ENCODE measurements around the gene SLC23A1. TPM values are rescaled to one million over a fixed set of nuclear protein-coding genes. Genes with fewer than 3 reads are reported as not detected.

Gene SLC23A1
- total and polyA plus RNA-seq, 9 of the 15 experiments (the other 6 are each of a cell fraction or from before 2014, with no cell fraction given) = 0.03 to 0.20 (median 0.05) TPM; not detected in 5

DNA sequence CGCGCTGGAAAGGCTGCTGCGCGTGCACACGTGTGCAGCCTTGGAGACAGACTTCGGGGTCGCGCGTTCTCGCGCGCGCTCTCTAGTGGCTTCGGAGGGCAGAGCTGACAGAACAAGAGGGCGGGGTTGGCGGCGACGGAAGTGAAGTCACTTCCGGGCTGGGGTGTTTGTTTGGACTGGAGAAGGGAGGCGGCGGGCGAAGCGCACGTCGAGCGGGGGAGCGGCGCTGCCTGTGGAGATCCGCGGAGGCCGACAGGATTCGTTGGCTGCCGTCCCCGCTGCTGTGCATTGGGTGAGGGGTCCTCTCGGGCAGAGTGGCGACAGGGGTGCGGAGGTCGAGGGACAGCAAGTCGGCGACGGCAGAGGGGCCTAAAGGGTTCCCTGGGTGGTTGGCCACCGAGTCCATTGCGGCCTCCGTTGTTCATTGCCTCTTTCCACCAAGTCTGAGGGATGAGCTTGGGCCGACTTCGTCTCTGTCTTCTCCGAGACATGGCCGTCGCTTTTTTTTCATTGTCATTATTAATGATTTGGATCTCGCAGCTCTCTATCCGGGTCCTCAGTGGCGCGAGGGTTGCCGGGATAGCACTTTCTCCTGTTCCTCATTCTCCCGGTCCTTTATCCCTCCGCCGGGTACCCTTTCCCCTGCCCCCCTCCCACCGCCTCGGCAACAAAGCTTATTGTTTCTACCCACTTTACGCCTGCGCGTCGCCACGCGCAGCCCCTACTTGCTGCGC is 41.2 kb downstream of the SLC23A1 start, which contains the start of gene PAIP2 (continued):
- TF ChIP-seq, protein P1, sequence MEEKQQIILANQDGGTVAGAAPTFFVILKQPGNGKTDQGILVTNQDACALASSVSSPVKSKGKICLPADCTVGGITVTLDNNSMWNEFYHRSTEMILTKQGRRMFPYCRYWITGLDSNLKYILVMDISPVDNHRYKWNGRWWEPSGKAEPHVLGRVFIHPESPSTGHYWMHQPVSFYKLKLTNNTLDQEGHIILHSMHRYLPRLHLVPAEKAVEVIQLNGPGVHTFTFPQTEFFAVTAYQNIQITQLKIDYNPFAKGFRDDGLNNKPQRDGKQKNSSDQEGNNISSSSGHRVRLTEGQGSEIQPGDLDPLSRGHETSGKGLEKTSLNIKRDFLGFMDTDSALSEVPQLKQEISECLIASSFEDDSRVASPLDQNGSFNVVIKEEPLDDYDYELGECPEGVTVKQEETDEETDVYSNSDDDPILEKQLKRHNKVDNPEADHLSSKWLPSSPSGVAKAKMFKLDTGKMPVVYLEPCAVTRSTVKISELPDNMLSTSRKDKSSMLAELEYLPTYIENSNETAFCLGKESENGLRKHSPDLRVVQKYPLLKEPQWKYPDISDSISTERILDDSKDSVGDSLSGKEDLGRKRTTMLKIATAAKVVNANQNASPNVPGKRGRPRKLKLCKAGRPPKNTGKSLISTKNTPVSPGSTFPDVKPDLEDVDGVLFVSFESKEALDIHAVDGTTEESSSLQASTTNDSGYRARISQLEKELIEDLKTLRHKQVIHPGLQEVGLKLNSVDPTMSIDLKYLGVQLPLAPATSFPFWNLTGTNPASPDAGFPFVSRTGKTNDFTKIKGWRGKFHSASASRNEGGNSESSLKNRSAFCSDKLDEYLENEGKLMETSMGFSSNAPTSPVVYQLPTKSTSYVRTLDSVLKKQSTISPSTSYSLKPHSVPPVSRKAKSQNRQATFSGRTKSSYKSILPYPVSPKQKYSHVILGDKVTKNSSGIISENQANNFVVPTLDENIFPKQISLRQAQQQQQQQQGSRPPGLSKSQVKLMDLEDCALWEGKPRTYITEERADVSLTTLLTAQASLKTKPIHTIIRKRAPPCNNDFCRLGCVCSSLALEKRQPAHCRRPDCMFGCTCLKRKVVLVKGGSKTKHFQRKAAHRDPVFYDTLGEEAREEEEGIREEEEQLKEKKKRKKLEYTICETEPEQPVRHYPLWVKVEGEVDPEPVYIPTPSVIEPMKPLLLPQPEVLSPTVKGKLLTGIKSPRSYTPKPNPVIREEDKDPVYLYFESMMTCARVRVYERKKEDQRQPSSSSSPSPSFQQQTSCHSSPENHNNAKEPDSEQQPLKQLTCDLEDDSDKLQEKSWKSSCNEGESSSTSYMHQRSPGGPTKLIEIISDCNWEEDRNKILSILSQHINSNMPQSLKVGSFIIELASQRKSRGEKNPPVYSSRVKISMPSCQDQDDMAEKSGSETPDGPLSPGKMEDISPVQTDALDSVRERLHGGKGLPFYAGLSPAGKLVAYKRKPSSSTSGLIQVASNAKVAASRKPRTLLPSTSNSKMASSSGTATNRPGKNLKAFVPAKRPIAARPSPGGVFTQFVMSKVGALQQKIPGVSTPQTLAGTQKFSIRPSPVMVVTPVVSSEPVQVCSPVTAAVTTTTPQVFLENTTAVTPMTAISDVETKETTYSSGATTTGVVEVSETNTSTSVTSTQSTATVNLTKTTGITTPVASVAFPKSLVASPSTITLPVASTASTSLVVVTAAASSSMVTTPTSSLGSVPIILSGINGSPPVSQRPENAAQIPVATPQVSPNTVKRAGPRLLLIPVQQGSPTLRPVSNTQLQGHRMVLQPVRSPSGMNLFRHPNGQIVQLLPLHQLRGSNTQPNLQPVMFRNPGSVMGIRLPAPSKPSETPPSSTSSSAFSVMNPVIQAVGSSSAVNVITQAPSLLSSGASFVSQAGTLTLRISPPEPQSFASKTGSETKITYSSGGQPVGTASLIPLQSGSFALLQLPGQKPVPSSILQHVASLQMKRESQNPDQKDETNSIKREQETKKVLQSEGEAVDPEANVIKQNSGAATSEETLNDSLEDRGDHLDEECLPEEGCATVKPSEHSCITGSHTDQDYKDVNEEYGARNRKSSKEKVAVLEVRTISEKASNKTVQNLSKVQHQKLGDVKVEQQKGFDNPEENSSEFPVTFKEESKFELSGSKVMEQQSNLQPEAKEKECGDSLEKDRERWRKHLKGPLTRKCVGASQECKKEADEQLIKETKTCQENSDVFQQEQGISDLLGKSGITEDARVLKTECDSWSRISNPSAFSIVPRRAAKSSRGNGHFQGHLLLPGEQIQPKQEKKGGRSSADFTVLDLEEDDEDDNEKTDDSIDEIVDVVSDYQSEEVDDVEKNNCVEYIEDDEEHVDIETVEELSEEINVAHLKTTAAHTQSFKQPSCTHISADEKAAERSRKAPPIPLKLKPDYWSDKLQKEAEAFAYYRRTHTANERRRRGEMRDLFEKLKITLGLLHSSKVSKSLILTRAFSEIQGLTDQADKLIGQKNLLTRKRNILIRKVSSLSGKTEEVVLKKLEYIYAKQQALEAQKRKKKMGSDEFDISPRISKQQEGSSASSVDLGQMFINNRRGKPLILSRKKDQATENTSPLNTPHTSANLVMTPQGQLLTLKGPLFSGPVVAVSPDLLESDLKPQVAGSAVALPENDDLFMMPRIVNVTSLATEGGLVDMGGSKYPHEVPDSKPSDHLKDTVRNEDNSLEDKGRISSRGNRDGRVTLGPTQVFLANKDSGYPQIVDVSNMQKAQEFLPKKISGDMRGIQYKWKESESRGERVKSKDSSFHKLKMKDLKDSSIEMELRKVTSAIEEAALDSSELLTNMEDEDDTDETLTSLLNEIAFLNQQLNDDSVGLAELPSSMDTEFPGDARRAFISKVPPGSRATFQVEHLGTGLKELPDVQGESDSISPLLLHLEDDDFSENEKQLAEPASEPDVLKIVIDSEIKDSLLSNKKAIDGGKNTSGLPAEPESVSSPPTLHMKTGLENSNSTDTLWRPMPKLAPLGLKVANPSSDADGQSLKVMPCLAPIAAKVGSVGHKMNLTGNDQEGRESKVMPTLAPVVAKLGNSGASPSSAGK (IDR thresholded peaks at IDR 0.05) = peak; percentile 28; the same call in 1 of the 2 replicates
- TF ChIP-seq, protein P2, sequence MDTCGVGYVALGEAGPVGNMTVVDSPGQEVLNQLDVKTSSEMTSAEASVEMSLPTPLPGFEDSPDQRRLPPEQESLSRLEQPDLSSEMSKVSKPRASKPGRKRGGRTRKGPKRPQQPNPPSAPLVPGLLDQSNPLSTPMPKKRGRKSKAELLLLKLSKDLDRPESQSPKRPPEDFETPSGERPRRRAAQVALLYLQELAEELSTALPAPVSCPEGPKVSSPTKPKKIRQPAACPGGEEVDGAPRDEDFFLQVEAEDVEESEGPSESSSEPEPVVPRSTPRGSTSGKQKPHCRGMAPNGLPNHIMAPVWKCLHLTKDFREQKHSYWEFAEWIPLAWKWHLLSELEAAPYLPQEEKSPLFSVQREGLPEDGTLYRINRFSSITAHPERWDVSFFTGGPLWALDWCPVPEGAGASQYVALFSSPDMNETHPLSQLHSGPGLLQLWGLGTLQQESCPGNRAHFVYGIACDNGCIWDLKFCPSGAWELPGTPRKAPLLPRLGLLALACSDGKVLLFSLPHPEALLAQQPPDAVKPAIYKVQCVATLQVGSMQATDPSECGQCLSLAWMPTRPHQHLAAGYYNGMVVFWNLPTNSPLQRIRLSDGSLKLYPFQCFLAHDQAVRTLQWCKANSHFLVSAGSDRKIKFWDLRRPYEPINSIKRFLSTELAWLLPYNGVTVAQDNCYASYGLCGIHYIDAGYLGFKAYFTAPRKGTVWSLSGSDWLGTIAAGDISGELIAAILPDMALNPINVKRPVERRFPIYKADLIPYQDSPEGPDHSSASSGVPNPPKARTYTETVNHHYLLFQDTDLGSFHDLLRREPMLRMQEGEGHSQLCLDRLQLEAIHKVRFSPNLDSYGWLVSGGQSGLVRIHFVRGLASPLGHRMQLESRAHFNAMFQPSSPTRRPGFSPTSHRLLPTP (IDR thresholded peaks at IDR 0.05; ENCODE audit: borderline replicate concordance, extremely low read depth, insufficient read length) = no peak
- TF ChIP-seq, protein P3, sequence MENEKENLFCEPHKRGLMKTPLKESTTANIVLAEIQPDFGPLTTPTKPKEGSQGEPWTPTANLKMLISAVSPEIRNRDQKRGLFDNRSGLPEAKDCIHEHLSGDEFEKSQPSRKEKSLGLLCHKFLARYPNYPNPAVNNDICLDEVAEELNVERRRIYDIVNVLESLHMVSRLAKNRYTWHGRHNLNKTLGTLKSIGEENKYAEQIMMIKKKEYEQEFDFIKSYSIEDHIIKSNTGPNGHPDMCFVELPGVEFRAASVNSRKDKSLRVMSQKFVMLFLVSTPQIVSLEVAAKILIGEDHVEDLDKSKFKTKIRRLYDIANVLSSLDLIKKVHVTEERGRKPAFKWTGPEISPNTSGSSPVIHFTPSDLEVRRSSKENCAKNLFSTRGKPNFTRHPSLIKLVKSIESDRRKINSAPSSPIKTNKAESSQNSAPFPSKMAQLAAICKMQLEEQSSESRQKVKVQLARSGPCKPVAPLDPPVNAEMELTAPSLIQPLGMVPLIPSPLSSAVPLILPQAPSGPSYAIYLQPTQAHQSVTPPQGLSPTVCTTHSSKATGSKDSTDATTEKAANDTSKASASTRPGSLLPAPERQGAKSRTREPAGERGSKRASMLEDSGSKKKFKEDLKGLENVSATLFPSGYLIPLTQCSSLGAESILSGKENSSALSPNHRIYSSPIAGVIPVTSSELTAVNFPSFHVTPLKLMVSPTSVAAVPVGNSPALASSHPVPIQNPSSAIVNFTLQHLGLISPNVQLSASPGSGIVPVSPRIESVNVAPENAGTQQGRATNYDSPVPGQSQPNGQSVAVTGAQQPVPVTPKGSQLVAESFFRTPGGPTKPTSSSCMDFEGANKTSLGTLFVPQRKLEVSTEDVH (IDR thresholded peaks at IDR 0.05; ENCODE audit: low read depth, partially characterized antibody) = peak; percentile 92
- peak; percentile 90 for TF ChIP-seq MYC (IDR thresholded peaks at IDR 0.05; ENCODE audit: low read depth, low read length)
- 0 out of 2 replicates have a peak, but pooled peaks have one; percentile 39 for TF ChIP-seq MYC (CRISPR knock-in tag; IDR thresholded peaks at IDR 0.05; ENCODE audit: borderline replicate concordance, low read depth)
- TF ChIP-seq SAP30 (IDR thresholded peaks at IDR 0.05; ENCODE audit: borderline replicate concordance, insufficient read depth, low read depth, low read length, poor library complexity, severe bottlenecking) = peak; percentile 73
- no peak for TF ChIP-seq SNIP1 (IDR thresholded peaks at IDR 0.05; ENCODE audit: low read depth)
